GM18505 (cell line): ENCODE data around the gene ZMYND12.

ENCODE experiments used
- ATAC-seq: cut with Tn5 transposase; IDR thresholded peaks from one replicate; pipeline ENCODE4 v1.9.1; 2021; ENCODE audit not compliant: unreplicated experiment
- POLR2A ChIP-seq: IDR thresholded peaks from 4 replicates; pipeline ENCODE4 v1.6.1; 2011; ENCODE audit warnings: borderline replicate concordance; ENCODE audit not compliant: insufficient read depth, insufficient read length; ENCODE audit errors: extremely low read depth

Gene ZMYND12

DNA sequence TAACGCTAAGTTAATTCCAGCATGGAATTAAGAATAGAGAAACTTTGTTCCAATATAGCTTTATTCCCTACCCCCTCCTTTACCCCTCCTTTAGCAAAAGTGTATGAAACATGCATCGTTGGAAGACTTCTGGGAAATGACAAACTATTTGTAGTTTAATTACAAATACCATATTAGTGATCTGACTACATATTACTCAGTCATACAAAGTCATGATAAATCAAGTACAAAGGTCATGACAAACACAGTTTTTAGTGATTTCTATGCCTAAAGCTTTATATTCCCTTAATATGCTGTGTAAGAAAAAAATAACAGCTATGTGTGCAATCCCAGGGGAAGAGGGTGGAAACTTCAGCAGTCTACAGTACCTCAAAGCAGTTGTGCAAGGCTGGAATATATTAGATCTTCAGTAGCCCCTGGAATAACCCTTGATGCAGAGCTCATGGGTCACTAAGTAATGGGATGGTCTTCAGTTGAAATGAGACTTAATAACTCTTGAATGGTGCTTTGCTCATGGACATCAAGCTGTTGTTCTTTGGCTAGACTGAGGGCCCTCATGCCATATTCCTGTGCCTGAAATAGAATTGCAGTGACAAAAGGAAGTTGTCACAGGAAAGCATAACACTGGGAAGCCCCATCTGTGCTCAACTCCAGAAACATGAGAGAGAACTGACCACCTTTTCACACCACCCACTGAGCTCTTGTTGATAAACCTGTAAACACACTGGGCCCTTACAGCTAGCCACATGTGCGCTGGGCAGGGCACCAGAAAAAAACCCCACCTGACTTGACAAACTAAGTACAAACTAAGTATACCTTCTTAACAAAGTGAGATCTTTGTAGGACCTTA lies 25.3 kb downstream of the ZMYND12 start:
- no peak for ATAC-seq
- no peak for TF ChIP-seq POLR2A

DNA sequence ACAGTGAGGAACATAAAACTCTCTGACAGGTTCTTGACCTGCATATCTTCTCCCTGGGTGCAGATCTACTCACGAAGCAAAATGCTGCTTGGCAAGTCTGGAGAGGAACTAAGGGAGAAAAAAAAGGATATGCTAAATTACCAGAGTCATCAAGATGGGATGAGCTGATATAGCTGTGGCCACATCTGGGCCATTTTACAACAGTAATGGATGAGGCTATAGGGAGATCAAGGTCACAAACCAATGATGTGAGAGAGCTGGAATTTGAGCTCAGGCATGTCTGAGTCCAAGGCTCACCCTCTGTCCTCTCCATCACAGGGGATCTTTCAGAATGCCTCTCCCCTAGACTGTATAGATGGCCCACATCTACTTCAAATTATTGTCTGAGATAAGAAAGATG lies 26.2 kb downstream of the ZMYND12 start:
- TF ChIP-seq POLR2A, result no peak
- no peak for ATAC-seq

DNA sequence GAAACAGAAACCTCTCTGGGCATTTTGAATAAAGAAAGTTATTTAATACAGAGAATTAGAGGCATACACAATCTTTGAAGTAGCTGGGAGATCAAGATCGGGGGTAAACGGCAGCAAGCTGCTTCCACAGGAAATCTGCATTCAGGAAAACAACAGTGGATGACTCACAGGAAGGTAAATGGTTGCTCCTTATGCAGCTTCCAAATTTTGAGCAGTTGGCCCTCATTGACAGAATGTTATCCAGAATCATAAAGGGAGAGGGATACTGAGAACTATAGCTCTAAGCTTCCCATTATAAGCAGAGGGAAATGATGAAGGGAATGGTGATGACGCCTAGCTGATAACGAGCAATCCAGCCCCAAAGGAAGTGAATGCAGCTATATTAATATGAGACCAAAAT lies 28.6 kb downstream of the ZMYND12 start:
- no peak for ATAC-seq
- TF ChIP-seq POLR2A, result no peak

DNA sequence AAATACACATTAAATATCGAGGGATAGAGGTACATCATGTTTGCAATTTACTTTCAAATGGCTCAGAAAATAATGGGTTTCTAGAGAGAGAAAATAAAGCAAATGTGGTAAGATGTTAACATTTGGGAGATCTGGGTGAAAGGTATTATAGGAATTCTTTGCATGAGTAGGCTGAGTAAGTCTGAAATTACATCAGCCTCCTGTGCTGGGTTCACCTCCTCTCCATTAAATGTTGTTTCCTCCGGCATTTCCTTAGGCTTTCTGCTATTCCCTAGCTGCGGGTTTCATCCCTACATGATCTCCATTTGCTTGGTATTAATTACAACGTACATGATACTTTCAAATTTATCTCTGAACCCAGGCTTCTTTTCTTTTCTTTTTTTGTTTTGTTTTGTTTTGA lies 31.6 kb downstream of the ZMYND12 start:
- TF ChIP-seq POLR2A, result no peak

DNA sequence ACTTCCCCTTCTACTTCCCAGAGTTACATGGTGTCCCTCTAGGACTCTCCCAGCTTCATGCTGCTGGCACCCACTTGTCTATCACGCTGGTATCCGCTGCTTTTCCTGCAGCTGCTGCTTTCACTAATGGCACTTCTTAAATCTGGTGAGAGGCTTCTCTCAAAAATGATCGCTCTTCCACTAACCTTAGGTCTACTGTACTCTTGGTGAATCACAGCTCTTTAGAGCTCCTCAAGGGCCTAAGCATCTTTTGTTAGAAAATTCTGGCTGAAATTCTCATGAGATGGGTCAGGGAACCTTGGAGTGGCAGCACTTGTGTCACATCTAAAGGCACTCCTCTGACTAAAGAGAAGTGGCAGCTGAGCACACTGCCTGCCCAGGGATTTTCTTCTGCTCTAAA lies 32.1 kb downstream of the ZMYND12 start:
- no peak for ATAC-seq
- no peak for TF ChIP-seq POLR2A

More for the DNA sequence above, 31.6 kb downstream of the ZMYND12 start:
- ATAC-seq, result no peak

DNA sequence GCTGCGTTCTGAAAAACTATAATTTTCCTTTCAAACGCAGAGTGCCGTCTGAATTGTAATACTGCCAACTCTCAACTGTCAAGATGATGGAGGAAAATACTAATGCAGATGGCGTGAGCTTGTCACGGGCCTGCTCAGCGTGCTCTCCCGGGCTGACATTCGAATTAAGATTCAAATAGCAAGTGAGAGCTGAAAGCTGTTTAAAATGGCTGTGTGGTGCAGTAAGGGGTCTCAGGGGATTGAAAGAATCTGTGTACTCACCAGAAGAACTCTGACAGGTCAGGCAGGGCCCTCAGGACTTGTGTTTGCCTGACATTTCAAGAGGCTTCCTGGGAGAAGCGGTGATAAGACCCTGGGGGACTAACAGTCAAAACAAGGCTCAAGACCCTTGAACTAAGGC lies 33.1 kb downstream of the ZMYND12 start:
- no peak for TF ChIP-seq POLR2A
- ATAC-seq, result no peak

DNA sequence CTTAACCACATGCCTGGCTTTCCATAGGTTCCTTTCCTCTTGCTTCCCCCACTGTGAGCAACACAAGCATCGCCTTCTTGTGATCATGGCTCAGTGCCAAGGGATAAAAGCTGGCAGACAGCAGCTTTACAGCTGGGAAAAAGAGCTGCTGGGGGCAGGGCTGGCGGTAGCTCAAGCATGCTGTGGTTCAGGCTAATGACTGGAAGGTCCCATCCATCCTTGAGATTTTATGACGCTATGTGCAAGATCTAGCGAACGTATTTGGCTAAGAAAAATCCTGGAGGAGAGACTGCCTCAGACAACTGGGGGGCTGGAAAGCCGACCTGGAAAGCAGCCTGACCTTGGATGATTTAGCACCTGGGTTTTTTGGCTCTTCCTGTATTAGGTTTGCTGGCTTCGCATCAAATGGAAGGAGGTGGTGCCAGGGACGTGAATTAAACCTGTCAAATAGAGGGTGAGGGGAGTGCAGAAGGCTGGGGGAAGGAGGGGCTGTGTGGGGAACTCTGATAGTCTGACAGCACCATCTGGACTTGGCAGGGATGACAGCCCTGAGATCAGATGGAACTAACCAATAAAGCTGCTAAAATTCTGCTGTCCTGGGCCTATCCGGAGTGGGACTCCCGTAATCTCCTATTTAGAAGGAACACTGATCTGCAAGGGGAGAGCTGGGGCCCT lies 34.8 kb downstream of the ZMYND12 start:
- TF ChIP-seq POLR2A, result no peak
- ATAC-seq, result no peak

DNA sequence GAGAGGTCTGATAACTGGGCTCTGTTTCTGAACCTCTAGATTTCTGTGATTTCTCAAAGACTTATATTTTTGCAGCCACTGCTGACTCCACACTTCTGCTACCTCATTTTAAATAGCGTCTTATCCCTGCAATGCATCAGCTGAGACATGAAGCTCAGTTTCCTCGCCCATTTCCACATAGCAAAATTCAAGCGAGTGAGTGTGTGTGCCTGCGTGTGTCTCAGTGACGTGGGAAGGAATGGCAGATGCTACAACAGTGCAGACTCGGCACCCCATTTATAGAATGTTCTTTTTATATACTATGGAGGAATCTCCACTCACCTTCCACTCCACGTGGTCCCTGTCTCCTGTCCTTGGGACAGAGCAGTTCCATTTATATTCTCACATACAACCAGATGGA lies 35.7 kb downstream of the ZMYND12 start:
- no peak for ATAC-seq
- no peak for TF ChIP-seq POLR2A

DNA sequence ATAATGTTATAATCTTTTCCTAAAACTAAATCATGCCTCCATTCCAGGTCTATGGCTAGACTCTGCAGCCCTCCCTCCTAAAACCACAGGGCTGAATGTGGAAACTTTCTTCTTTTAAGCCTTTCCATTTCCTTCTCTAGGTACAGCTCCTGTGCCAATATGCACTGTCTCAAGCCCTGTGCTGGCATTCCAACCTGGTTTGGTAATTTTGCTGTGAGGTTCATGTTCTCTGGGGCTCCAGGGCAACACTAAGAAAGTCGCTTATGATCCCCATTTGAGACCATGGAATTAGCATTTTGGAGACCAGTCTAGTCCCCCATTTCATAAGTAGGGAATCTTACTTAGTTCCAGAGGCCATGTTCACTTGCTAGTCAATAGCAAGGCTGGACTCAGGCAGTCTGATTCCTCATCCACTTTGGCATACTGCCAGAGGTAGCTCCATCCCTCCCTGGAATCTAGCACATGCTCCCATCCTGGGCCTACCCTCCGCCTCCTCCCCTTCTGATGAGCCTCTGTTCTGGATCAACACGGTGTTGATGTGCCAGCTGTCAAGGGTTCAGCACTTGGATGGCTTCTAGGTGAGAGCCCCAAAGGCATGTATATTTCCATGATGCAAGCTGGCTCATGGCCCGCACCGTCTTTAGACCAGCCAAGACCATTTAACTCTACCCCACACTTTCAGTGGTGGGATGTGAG lies 36.5 kb downstream of the ZMYND12 start:
- TF ChIP-seq POLR2A, result no peak
- no peak for ATAC-seq

DNA sequence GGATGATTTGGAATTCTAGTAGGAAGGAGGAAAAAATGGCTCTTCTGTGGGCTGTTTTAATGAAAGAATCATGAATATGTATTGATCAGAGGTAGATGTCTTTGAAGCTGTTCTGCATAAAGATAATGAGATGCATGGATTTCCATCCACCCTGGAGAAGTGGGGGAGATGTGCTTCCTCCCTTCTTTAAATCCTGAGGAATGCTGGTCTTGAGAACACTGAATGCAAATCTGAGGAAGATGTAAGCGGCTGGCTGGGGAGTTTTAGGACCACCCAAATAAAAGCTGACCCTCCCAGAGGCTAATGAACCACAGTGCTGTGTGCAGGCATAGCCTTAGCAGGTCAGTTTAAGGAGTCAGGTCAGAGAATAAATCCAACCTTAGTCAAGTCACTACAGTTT lies 37.3 kb downstream of the ZMYND12 start:
- ATAC-seq, result no peak
- TF ChIP-seq POLR2A, result no peak

DNA sequence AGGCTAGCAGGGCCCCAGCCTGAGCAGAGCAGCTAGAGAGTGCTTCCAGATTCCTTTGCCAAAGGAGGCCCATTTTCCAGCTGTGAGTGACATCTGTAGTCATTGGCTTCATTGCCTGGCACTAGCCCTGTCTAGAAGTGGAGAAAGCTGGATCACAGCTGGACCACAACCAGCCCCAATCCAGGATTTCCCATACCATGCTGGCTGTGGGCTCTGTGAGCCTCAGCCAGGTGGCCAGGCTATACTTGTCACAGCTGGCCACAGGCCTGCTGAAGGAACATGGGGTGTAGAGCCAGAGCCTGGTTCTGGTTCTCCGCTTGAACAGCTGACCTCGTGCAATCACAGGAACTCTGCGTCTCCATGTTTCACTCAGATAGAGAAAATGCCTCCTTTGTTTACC lies 38.7 kb downstream of the ZMYND12 start:
- no peak for TF ChIP-seq POLR2A
- no peak for ATAC-seq

DNA sequence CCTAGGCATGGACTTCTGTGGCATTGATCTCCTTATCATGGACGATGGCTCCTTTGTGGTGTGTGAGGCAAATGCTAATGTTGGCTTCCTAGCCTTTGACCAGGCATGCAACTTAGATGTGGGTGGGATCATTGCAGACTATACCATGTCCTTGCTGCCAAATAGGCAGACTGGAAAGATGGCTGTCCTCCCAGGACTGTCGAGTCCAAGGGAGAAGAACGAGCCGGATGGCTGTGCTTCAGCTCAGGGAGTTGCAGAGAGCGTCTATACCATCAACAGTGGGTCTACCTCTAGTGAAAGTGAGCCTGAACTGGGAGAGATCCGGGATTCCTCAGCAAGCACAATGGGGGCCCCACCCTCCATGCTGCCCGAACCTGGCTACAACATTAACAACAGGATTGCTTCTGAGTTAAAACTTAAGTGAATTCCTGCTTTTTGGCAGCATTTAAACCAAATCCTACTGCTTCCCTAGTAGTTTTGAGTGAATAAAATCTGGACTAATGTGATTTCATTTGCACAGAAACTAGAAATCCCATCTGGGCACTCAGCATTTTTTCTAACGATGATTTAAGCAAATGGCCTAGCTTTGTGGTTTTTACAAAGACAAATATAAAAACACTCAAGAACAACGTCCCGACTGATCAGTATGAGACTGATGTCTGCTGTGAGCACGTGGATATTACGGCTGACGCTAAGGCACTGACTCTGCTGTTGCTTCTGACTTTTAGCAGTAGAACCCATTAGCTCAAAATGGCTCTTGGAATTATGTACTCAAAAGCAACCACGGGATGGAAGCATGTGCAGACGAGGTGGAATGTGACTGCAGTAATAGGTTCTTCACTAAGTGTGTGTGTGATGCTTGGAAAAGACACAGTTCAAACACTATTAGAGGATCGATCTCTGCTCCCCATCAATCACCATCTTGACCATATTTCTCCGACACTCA lies 41.0 kb downstream of the ZMYND12 start:
- ATAC-seq, result no peak
- TF ChIP-seq POLR2A, result no peak
